ENCODE data around the gene FAM193A. TPM values are rescaled to one million over a fixed set of nuclear protein-coding genes. Genes with fewer than 3 reads are reported as not detected.
"Not testable (repeated sequence)": the region's sequence is repeated elsewhere in the genome, so short reads cannot be mapped to it uniquely, and the experiment has no call there.

The FAM193A gene
- total RNA-seq, 1 donor from 2014 or later = 14.5 TPM

GRCh38 chr4:2731907-2732317 lies 195.5 kb downstream of the FAM193A start:
- no peak for DNase-seq
- no peak for ATAC-seq (ENCODE audit: poor library complexity)
- intact Hi-C loops (cut with DNase I) = no loop called here

- DNase-seq (no peak), ATAC-seq (ENCODE audit: poor library complexity) (no peak)
- intact Hi-C loops (cut with DNase I) = no loop called here
Measured at GRCh38 chr4:2732526-2732925, 196.1 kb downstream of the FAM193A start.

- intact Hi-C loops (cut with DNase I) = no loop called here
- ATAC-seq (ENCODE audit: poor library complexity) (peak; percentile 13), DNase-seq (no peak)
Measured at GRCh38 chr4:2733001-2733843, 196.8 kb downstream of the FAM193A start.

GRCh38 chr4:2733844-2734574 lies 197.6 kb downstream of the FAM193A start:
- DNase-seq (no peak), ATAC-seq (ENCODE audit: poor library complexity) (no peak)
- intact Hi-C loops (cut with DNase I) = no loop called here

- ATAC-seq (ENCODE audit: poor library complexity) (no peak), DNase-seq (no peak)
- intact Hi-C loops (cut with DNase I) = no loop called here
Measured at GRCh38 chr4:2734612-2735011, 198.2 kb downstream of the FAM193A start.

GRCh38 chr4:2735869-2736268 lies 199.4 kb downstream of the FAM193A start:
- DNase-seq (no peak), ATAC-seq (ENCODE audit: poor library complexity) (no peak)
- intact Hi-C loops (cut with DNase I) = no loop called here

- intact Hi-C loops (cut with DNase I); DNase-seq; ATAC-seq (ENCODE audit: poor library complexity): not testable (repeated sequence)
Measured at GRCh38 chr4:2738296-2738695, 201.8 kb downstream of the FAM193A start.

- no peak for ATAC-seq (ENCODE audit: poor library complexity)
- DNase-seq = no peak
- intact Hi-C loops (cut with DNase I) = no loop called here
Measured at GRCh38 chr4:2741626-2742025, 205.2 kb downstream of the FAM193A start.

GRCh38 chr4:2742081-2742822 lies 205.8 kb downstream of the FAM193A start:
- intact Hi-C loops (cut with DNase I) = no loop called here
- no peak for ATAC-seq (ENCODE audit: poor library complexity)

GRCh38 chr4:2742823-2743517 lies 206.5 kb downstream of the FAM193A start:
- ATAC-seq (ENCODE audit: poor library complexity) (no peak), DNase-seq (no peak)
- intact Hi-C loops (cut with DNase I) = no loop called here

More at GRCh38 chr4:2742081-2742822, 205.8 kb downstream of the FAM193A start:
- no peak for DNase-seq

- ATAC-seq (ENCODE audit: poor library complexity) = no peak
- intact Hi-C loops (cut with DNase I) = no loop called here
Measured at GRCh38 chr4:2743518-2744445, 207.3 kb downstream of the FAM193A start.

GRCh38 chr4:2744576-2745270 lies 208.3 kb downstream of the FAM193A start:
- DNase-seq (no peak), ATAC-seq (ENCODE audit: poor library complexity) (no peak)
- intact Hi-C loops (cut with DNase I) = no loop called here

More at GRCh38 chr4:2743518-2744445, 207.3 kb downstream of the FAM193A start:
- DNase-seq = no peak

GRCh38 chr4:2745516-2745915 lies 209.1 kb downstream of the FAM193A start:
- intact Hi-C loops (cut with DNase I) = no loop called here
- no peak for DNase-seq

GRCh38 chr4:2745981-2746806 lies 209.7 kb downstream of the FAM193A start:
- peak; percentile 23 for ATAC-seq (ENCODE audit: poor library complexity)
- peak; percentile 58 for DNase-seq
- intact Hi-C loops (cut with DNase I) = no loop called here

More at GRCh38 chr4:2745516-2745915, 209.1 kb downstream of the FAM193A start:
- ATAC-seq (ENCODE audit: poor library complexity) = no peak

GRCh38 chr4:2746891-2747695 lies 210.6 kb downstream of the FAM193A start:
- no peak for ATAC-seq (ENCODE audit: poor library complexity)
- no peak for DNase-seq
- intact Hi-C loops (cut with DNase I) = no loop called here

All from Right ventricle myocardium superior (tissue), 1 donor.